Loucy (cell line): ENCODE data around the gene LRRC28.

ENCODE experiments used
- H2AFZ ChIP-seq: fragments of 200-600 bp; sonication (generic); 2 replicates; pipeline ENCODE4 v1.6.0; 2016; ENCODE audit warnings: antibody characterized with exemption, mild to moderate bottlenecking, low read length, moderate library complexity
- H3F3A ChIP-seq: fragments of 200-600 bp; 2 replicates; pipeline ENCODE4 v1.6.0; 2016; ENCODE audit warnings: antibody characterized with exemption, low read depth, mild to moderate bottlenecking
- H3K27me3 ChIP-seq: fragments of 200-600 bp; sonication (generic); 2 replicates; pipeline ENCODE4 v1.6.1; 2014; ENCODE audit warnings: low read length, mild to moderate bottlenecking; ENCODE audit not compliant: insufficient read depth, poor library complexity, severe bottlenecking
- H3K36me3 ChIP-seq: fragments of 200-600 bp; sonication (generic); 2 replicates; pipeline ENCODE4 v1.6.1; 2016; ENCODE audit warnings: low read length; ENCODE audit not compliant: insufficient read depth
- H3K4me1 ChIP-seq: fragments of 200-600 bp; sonication (generic); 2 replicates; pipeline ENCODE4 v1.5.1; 2014; ENCODE audit warnings: low read length, mild to moderate bottlenecking; ENCODE audit not compliant: insufficient read depth, poor library complexity, severe bottlenecking
- H3K4me2 ChIP-seq: fragments of 200-600 bp; sonication (generic); 2 replicates; pipeline ENCODE4 v1.6.0; 2014; ENCODE audit warnings: antibody characterized with exemption, low read length, low read depth, mild to moderate bottlenecking; ENCODE audit not compliant: poor library complexity, severe bottlenecking
- H3K4me3 ChIP-seq: fragments of 200-600 bp; sonication (generic); 2 replicates; pipeline ENCODE4 v1.5.1; 2014; ENCODE audit warnings: low read length, mild to moderate bottlenecking, mixed read lengths; ENCODE audit not compliant: poor library complexity, severe bottlenecking
- H3K79me2 ChIP-seq: fragments of 200-600 bp; sonication (generic); 2 replicates; pipeline ENCODE4 v1.6.1; 2014; ENCODE audit warnings: low read length; ENCODE audit not compliant: insufficient read depth
- H3K9ac ChIP-seq: fragments of 200-600 bp; sonication (generic); 2 replicates; pipeline ENCODE4 v1.6.0; 2014; ENCODE audit warnings: mild to moderate bottlenecking, low read depth, low read length, moderate library complexity; ENCODE audit not compliant: poor library complexity, severe bottlenecking
- H3K9me2 ChIP-seq: fragments of 200-600 bp; sonication (generic); replicated peaks from 2 replicates; pipeline ENCODE4 v1.6.1; 2016; ENCODE audit warnings: low read depth, low read length, mixed read lengths
- H3K9me3 ChIP-seq: fragments of 200-600 bp; sonication (generic); 2 replicates; pipeline ENCODE4 v1.6.1; 2014; ENCODE audit warnings: mild to moderate bottlenecking, antibody characterized with exemption, low read length, low read depth; ENCODE audit not compliant: insufficient read depth
- H4K20me1 ChIP-seq: fragments of 200-600 bp; sonication (generic); 2 replicates; pipeline ENCODE4 v1.6.0; 2014; ENCODE audit warnings: antibody characterized with exemption, low read length, mild to moderate bottlenecking; ENCODE audit not compliant: insufficient read depth, poor library complexity, severe bottlenecking
- EZH2phosphoT487 ChIP-seq: fragments of 200-600 bp; IDR thresholded peaks from 2 replicates; pipeline ENCODE4 v1.6.1; 2018; ENCODE audit warnings: antibody characterized with exemption, mild to moderate bottlenecking, moderate library complexity, borderline replicate concordance
- TF ChIP-seq, protein P1 (sequence below): fragments of 200-600 bp; sonication (generic); conservative IDR thresholded peaks from 2 replicates; pipeline ENCODE4 v1.5.1; 2014; ENCODE audit warnings: mild to moderate bottlenecking, antibody characterized with exemption, low read length

Gene LRRC28

DNA sequence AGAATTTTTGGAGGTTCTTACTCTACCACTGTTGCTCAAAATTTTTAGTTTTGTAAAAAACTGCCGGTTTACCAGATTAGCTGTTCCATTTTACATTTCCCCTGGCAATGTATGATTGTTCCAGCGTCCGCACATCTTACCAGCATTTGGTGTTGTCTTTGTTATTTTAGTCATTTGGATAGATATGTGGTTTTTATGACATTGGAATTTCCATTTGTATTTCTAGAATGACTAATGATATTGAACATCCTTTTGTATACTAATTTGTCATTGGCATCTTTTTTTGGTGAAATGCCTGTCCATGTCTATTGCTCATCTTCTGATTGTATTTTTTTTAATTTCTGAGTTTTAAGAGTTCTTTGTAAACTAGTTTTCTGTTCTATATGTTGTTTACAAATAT lies 28.5 kb downstream of the LRRC28 start:
- Histone ChIP-seq H2AFZ (no peak overlapping the region), H3K4me1 (peaks cover 23% of the 10 kb centered on the region), H3K9me2 (no peaks in the 10 kb centered on the region), H3K36me3 (no peaks in the 10 kb centered on the region), H3K4me2 (peak overlapping the region; percentile 34), H3K9ac (peak overlapping the region; percentile 20), H3K27me3 (no peaks in the 10 kb centered on the region), H3K4me3 (no peak overlapping the region), H3F3A (no peaks in the 10 kb centered on the region), H3K79me2 (no peaks in the 10 kb centered on the region), H4K20me1 (no peaks in the 10 kb centered on the region), H3K9me3 (no peaks in the 10 kb centered on the region)
- TF ChIP-seq EZH2phosphoT487, result no peak
- TF ChIP-seq, protein P1, sequence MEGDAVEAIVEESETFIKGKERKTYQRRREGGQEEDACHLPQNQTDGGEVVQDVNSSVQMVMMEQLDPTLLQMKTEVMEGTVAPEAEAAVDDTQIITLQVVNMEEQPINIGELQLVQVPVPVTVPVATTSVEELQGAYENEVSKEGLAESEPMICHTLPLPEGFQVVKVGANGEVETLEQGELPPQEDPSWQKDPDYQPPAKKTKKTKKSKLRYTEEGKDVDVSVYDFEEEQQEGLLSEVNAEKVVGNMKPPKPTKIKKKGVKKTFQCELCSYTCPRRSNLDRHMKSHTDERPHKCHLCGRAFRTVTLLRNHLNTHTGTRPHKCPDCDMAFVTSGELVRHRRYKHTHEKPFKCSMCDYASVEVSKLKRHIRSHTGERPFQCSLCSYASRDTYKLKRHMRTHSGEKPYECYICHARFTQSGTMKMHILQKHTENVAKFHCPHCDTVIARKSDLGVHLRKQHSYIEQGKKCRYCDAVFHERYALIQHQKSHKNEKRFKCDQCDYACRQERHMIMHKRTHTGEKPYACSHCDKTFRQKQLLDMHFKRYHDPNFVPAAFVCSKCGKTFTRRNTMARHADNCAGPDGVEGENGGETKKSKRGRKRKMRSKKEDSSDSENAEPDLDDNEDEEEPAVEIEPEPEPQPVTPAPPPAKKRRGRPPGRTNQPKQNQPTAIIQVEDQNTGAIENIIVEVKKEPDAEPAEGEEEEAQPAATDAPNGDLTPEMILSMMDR, result no peak

DNA sequence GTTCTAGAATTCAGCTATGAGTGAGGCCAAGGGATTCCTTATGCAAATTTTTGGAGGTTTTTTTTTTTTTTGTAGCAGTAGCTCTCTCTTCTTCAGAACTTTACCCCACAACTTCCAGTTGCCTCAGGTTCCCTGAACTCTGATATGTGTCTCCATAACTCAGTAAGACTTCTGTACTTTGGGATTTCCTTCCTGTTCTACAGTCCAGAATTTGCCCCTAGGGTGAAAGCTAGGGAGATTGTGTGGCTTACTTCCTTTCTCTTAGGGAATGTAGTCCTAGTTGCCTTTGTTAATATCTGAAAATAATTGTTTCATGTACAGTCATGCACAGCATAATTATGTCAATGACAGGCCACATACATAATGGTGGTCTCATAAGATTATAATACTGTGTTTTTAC lies 30.8 kb downstream of the LRRC28 start:
- Histone ChIP-seq H3K79me2 (no peaks in the 10 kb centered on the region), H3K4me2 (no peak overlapping the region), H3K4me1 (peaks cover 23% of the 10 kb centered on the region), H4K20me1 (no peaks in the 10 kb centered on the region), H2AFZ (no peak overlapping the region), H3K36me3 (no peaks in the 10 kb centered on the region), H3F3A (no peaks in the 10 kb centered on the region), H3K27me3 (no peaks in the 10 kb centered on the region), H3K9me2 (no peaks in the 10 kb centered on the region), H3K4me3 (no peak overlapping the region), H3K9ac (no peak overlapping the region), H3K9me3 (no peaks in the 10 kb centered on the region)
- no peak for TF ChIP-seq EZH2phosphoT487
- TF ChIP-seq, protein P1, result no peak

DNA sequence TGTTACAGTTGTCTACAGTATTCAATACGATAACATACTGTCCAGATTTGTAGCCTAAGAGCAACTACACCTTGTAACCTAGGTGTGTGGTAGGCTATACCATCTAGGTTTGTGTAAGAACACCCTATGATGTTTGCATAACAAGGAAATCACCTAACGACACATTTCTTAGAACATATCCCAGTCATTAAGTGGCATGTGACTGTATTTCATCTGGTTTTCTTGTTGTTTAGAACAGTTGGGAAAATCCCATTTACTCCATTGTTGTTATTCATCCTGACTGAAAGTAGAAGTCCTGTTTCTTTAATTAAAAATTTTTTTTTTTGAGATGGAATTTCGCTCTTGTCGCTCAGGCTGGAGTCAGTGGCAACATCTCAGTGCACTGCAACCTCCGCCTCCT lies 31.3 kb downstream of the LRRC28 start:
- Histone ChIP-seq H3K36me3 (no peaks in the 10 kb centered on the region), H3K9me3 (no peaks in the 10 kb centered on the region), H2AFZ (no peak overlapping the region), H3K4me2 (no peak overlapping the region), H3K79me2 (no peaks in the 10 kb centered on the region), H3K9me2 (no peaks in the 10 kb centered on the region), H3K4me3 (no peak overlapping the region), H3K9ac (no peak overlapping the region), H3F3A (no peaks in the 10 kb centered on the region), H4K20me1 (no peaks in the 10 kb centered on the region), H3K27me3 (no peaks in the 10 kb centered on the region), H3K4me1 (peaks cover 23% of the 10 kb centered on the region)
- TF ChIP-seq, protein P1, result no peak
- no peak for TF ChIP-seq EZH2phosphoT487
